OCI-LY3 (cell line): ENCODE measurements around the gene LRRC14B.
"Not testable (repeated sequence)": the region's sequence is repeated elsewhere in the genome, so short reads cannot be mapped to it uniquely, and the experiment has no call there.

Source experiments
- H2AFZ ChIP-seq: fragments of 200-600, 300-600 bp; shearing (Covaris generic); 2 replicates; pipeline ENCODE4 v1.6.0; 2014; ENCODE audit warnings: antibody characterized with exemption, low read depth, low read length
- H3K27ac ChIP-seq: fragments of 200-600, 300-600 bp; sonication (generic); 2 replicates; pipeline ENCODE4 v1.5.1; 2014; ENCODE audit warnings: mild to moderate bottlenecking, low read length, moderate library complexity, mixed read lengths
- H3K27me3 ChIP-seq: fragments of 200-600, 300-600 bp; sonication (generic); 2 replicates; pipeline ENCODE4 v1.6.1; 2014; ENCODE audit warnings: low read depth, low read length, mixed read lengths
- H3K36me3 ChIP-seq: fragments of 200-600, 300-600 bp; sonication (generic); replicated peaks from 2 replicates; pipeline ENCODE3; 2014; ENCODE audit warnings: low read depth, low read length, mixed read lengths
- H3K4me1 ChIP-seq: fragments of 300-600, 200-600 bp; sonication (generic); 2 replicates; pipeline ENCODE4 v1.6.1; 2014; ENCODE audit warnings: low read length, mixed read lengths
- H3K4me2 ChIP-seq: fragments of 200-600, 300-600 bp; sonication (generic); 2 replicates; pipeline ENCODE4 v1.6.1; 2014; ENCODE audit warnings: low read length, mixed read lengths
- H3K4me3 ChIP-seq: fragments of 300-600, 200-600 bp; sonication (generic); 2 replicates; pipeline ENCODE4 v1.5.1; 2014; ENCODE audit warnings: antibody characterized with exemption, mild to moderate bottlenecking, low read length, moderate library complexity
- H3K79me2 ChIP-seq: fragments of 300-600, 200-600 bp; shearing (Covaris generic); 2 replicates; pipeline ENCODE4 v1.6.1; 2014; ENCODE audit warnings: mild to moderate bottlenecking, low read length, mixed read lengths
- H3K9ac ChIP-seq: fragments of 300-600, 200-600 bp; shearing (Covaris generic); 2 replicates; pipeline ENCODE4 v1.6.0; 2014; ENCODE audit warnings: mild to moderate bottlenecking, low read length, moderate library complexity
- H3K9me3 ChIP-seq: fragments of 200-600, 300-600 bp; shearing (Covaris generic); 2 replicates; pipeline ENCODE4 v1.6.1; 2014; ENCODE audit warnings: low read length, mixed read lengths; ENCODE audit not compliant: insufficient read depth
- H4K20me1 ChIP-seq: fragments of 200-600, 300-600 bp; sonication (generic); 2 replicates; pipeline ENCODE4 v1.6.1; 2016; ENCODE audit warnings: low read length, mixed read lengths; ENCODE audit not compliant: insufficient read depth
- EZH2phosphoT487 ChIP-seq: fragments of 200-600 bp; shearing (Covaris generic); IDR thresholded peaks from 2 replicates; pipeline ENCODE4 v1.6.1; 2018; ENCODE audit warnings: antibody characterized with exemption, mixed run types, low read depth
- TF ChIP-seq, protein P1 (sequence below): fragments of 200-600, 300-600 bp; sonication (generic); IDR thresholded peaks from 2 replicates; pipeline ENCODE4 v1.5.1; 2014; ENCODE audit warnings: antibody characterized with exemption, low read length, low read depth

The LRRC14B gene

DNA sequence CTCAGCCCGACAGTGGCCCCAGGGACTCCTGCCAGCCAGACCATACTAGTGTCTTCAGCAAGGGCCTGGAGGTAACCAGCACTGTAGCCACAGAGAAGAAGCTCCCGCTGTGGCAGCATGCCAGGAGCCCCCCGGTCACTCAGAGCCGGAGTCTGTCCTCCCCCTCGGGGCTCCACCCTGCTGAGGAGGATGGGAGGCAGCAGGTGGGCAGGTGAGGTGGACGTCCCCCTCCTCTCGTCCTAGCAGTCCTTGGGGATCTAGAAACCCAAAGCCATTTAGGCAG lies 28.0 kb upstream of the LRRC14B start:
- TF ChIP-seq, protein P1, sequence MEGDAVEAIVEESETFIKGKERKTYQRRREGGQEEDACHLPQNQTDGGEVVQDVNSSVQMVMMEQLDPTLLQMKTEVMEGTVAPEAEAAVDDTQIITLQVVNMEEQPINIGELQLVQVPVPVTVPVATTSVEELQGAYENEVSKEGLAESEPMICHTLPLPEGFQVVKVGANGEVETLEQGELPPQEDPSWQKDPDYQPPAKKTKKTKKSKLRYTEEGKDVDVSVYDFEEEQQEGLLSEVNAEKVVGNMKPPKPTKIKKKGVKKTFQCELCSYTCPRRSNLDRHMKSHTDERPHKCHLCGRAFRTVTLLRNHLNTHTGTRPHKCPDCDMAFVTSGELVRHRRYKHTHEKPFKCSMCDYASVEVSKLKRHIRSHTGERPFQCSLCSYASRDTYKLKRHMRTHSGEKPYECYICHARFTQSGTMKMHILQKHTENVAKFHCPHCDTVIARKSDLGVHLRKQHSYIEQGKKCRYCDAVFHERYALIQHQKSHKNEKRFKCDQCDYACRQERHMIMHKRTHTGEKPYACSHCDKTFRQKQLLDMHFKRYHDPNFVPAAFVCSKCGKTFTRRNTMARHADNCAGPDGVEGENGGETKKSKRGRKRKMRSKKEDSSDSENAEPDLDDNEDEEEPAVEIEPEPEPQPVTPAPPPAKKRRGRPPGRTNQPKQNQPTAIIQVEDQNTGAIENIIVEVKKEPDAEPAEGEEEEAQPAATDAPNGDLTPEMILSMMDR, result no peak
- TF ChIP-seq EZH2phosphoT487, result no peak

DNA sequence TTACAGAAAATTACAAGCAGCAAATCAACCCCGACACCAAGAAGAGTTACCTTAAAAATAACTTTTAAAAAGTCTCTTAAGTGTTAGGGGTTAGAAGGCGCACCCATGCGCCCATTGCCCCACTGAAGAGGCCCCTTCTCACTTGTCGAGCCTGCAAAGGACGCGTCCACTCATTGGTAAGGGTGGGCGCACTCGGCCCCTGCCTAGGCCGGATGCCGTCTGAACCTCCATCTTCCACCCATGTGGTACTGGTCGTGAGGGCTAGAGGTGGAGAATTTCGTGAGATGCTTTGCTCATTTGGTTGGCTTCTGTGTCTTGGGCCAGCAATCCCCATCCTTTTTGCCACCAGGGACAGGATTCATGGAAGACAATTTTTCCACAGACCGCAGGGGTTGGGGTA lies 27.5 kb upstream of the LRRC14B start:
- H3K9ac ChIP-seq, result no peak overlapping the region
- no peak overlapping the region for H2AFZ ChIP-seq
- H3K27me3 ChIP-seq, result no peaks in the 10 kb centered on the region
- no peaks in the 10 kb centered on the region for H4K20me1 ChIP-seq
- H3K9me3 ChIP-seq, result no peaks in the 10 kb centered on the region
- H3K36me3 ChIP-seq, result no peaks in the 10 kb centered on the region
- no peaks in the 10 kb centered on the region for H3K4me1 ChIP-seq
- TF ChIP-seq EZH2phosphoT487, result no peak
- TF ChIP-seq, protein P1, result no peak
- H3K4me3 ChIP-seq, result no peak overlapping the region
- H3K4me2 ChIP-seq, result no peak overlapping the region
- no peak overlapping the region for H3K27ac ChIP-seq
- no peaks in the 10 kb centered on the region for H3K79me2 ChIP-seq

More for the DNA sequence above, 28.0 kb upstream of the LRRC14B start:
- Histone ChIP-seq H2AFZ (no peak overlapping the region), H3K4me1 (no peaks in the 10 kb centered on the region), H3K79me2 (no peaks in the 10 kb centered on the region), H3K27ac (no peak overlapping the region), H4K20me1 (no peaks in the 10 kb centered on the region), H3K27me3 (no peaks in the 10 kb centered on the region), H3K4me3 (no peak overlapping the region), H3K4me2 (no peak overlapping the region), H3K9me3 (no peaks in the 10 kb centered on the region), H3K36me3 (no peaks in the 10 kb centered on the region), H3K9ac (no peak overlapping the region)

DNA sequence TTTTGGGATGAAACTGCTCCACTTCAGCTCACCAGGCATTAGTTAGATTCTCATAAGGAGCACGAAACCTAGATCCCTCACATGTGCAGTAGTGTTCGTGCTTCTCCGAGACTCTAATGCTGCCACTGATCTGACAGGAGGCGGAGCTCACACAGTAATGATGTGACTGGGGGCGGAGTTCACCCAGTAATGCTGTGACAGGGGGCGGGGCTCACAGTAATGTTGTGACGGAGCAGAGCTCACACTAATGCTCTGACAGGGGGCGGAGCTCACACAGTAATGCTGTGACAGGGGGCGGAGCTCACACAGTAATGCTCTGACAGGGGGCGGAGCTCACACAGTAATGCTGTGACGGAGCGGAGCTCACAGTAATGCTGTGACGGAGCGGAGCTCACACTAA lies 27.1 kb upstream of the LRRC14B start:
- Histone ChIP-seq H4K20me1 (no peaks in the 10 kb centered on the region), H2AFZ (no peak overlapping the region), H3K9ac (no peak overlapping the region), H3K9me3 (no peaks in the 10 kb centered on the region), H3K4me3 (no peak overlapping the region), H3K79me2 (no peaks in the 10 kb centered on the region), H3K4me2 (no peak overlapping the region), H3K27me3 (no peaks in the 10 kb centered on the region), H3K4me1 (no peaks in the 10 kb centered on the region), H3K27ac (no peak overlapping the region), H3K36me3 (no peaks in the 10 kb centered on the region)
- TF ChIP-seq, protein P1, result no peak
- no peak for TF ChIP-seq EZH2phosphoT487

DNA sequence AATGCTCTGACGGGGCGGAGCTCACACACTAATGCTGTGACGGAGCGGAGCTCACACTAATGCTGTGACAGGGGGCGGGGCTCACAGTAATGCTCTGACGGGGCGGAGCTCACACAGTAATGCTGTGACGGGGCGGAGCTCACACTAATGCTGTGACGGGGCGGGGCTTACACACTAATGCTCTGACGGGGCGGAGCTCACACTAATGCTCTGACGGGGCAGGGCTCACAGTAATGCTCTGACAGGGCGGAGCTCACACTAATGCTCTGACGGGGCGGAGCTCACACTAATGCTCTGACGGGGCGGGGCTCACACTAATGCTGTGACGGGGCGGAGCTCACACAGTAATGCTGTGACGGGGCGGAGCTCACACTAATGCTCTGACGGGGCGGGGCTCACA lies 26.5 kb upstream of the LRRC14B start:
- H3K79me2 ChIP-seq, H3K4me2 ChIP-seq, H4K20me1 ChIP-seq, H3K27ac ChIP-seq, H3K36me3 ChIP-seq, H3K27me3 ChIP-seq, H3K9ac ChIP-seq, H2AFZ ChIP-seq, H3K9me3 ChIP-seq, H3K4me1 ChIP-seq, H3K4me3 ChIP-seq: not testable (repeated sequence)
